ENCODE results near the gene DYNC1H1.

Gene DYNC1H1

GRCh38 chr14:102103062-102103695 is 138.8 kb downstream of the DYNC1H1 start:
- no peak overlapping the region for H3K9ac ChIP-seq (ENCODE audit: low read length)

GRCh38 chr14:102105369-102105768 is 141.0 kb downstream of the DYNC1H1 start:
- Histone ChIP-seq H3K36me3 (ENCODE audit: control insufficient read depth, insufficient read depth, low read length) (no peaks in the 10 kb centered on the region), H3K4me1 (ENCODE audit: control insufficient read depth, insufficient read depth, low read length) (no peaks in the 10 kb centered on the region), H3K9ac (ENCODE audit: low read length) (no peak overlapping the region), H3K27me3 (ENCODE audit: control insufficient read depth, insufficient read depth, low read length) (no peaks in the 10 kb centered on the region), H3K4me3 (ENCODE audit: low read length) (no peak overlapping the region), H3K27ac (ENCODE audit: low read depth, low read length) (no peak overlapping the region)

More at GRCh38 chr14:102103062-102103695, 138.8 kb downstream of the DYNC1H1 start:
- H3K36me3 ChIP-seq (ENCODE audit: control insufficient read depth, insufficient read depth, low read length), result no peaks in the 10 kb centered on the region
- H3K27ac ChIP-seq (ENCODE audit: low read depth, low read length), result no peak overlapping the region
- H3K4me1 ChIP-seq (ENCODE audit: control insufficient read depth, insufficient read depth, low read length), result no peaks in the 10 kb centered on the region
- no peaks in the 10 kb centered on the region for H3K27me3 ChIP-seq (ENCODE audit: control insufficient read depth, insufficient read depth, low read length)
- no peak overlapping the region for H3K4me3 ChIP-seq (ENCODE audit: low read length)

Measured in rectal smooth muscle tissue (tissue), 1 donor.